GM12891 (cell line): ENCODE data around the gene E2F6.

Experiments
- POLR2A ChIP-seq: IDR thresholded peaks from 2 replicates; pipeline ENCODE4 v1.6.1; 2011; ENCODE audit warnings: low read depth, low read length, control low read depth
- POLR2AphosphoS5 ChIP-seq: IDR thresholded peaks from 2 replicates; pipeline ENCODE4 v1.6.1; 2011; ENCODE audit warnings: low read depth, low read length, control low read depth
- SPI1 ChIP-seq: IDR thresholded peaks from 2 replicates; pipeline ENCODE4 v1.6.1; 2011; ENCODE audit warnings: low read depth, low read length, control low read depth
- TAF1 ChIP-seq: IDR thresholded peaks from 2 replicates; pipeline ENCODE4 v1.6.1; 2011; ENCODE audit warnings: low read depth, low read length, control low read depth

GRCh38 chr2:11420671-11421070 lies 45.3 kb downstream of the E2F6 start:
- no peak for TF ChIP-seq POLR2AphosphoS5
- no peak for TF ChIP-seq POLR2A
- no peak for TF ChIP-seq TAF1
- no peak for TF ChIP-seq SPI1
